Cardiac muscle cell (in vitro differentiated cells and primary cell): ENCODE measurements around the gene TCF7L1. TPM values are rescaled to one million over a fixed set of nuclear protein-coding genes. Genes with fewer than 3 reads are reported as not detected.
A peak's percentile ranks its signal among the peaks of the same experiment; 100 is the strongest.

Experiments
- DNase-seq, 2 donors: peaks; one replicate each; pipeline versions ENCODE4 v3.0.0 to v3.0.0-alpha.2; 2010 to 2017; ENCODE audit warnings: low read depth in 1 of 2, low spot score in 1 of 2
- H3K27ac ChIP-seq: fragments of 200-600 bp; sonication (generic); 2 replicates; pipeline ENCODE4 v1.5.1; 2016
- H3K27me3 ChIP-seq: fragments of 200-600 bp; sonication (generic); 2 replicates; pipeline ENCODE4 v1.6.0; 2016; ENCODE audit warnings: control low read depth
- H3K36me3 ChIP-seq: fragments of 200-600 bp; sonication (generic); 2 replicates; pipeline ENCODE4 v1.5.1; 2016; ENCODE audit warnings: control low read depth
- H3K4me1 ChIP-seq: fragments of 200-600 bp; sonication (generic); 2 replicates; pipeline ENCODE4 v1.8.1; 2017; ENCODE audit warnings: low read depth, mild to moderate bottlenecking, mixed run types
- H3K4me3 ChIP-seq: fragments of 200-600 bp; sonication (generic); 2 replicates; pipeline ENCODE4 v1.5.1; 2016; ENCODE audit warnings: mild to moderate bottlenecking
- H3K9me3 ChIP-seq: fragments of 200-600 bp; sonication (generic); 2 replicates; pipeline ENCODE4 v1.5.1; 2017; ENCODE audit warnings: low read depth, mild to moderate bottlenecking, control low read depth
- polyA plus RNA-seq: library from polyadenylated mRNA; unstranded; fragments of >200 nt; fragmentation: Nextera tagmentation; extraction: Ambion mirVana; gene quantifications from 2 replicates; pipeline ENCODE4 v1.2.1, GENCODE V29; 2016
- total RNA-seq: library from RNA; depleted of rRNA; stranded (reverse); fragments of >200 nt; gene quantifications from 2 replicates; pipeline ENCODE4 v1.2.3, GENCODE V29; 2016
- TF ChIP-seq, protein P1 (sequence below): IDR thresholded peaks from 2 replicates; pipeline ENCODE4 v1.5.1; 2012; ENCODE audit warnings: low read depth, mild to moderate bottlenecking, low read length

The TCF7L1 gene, protein sequence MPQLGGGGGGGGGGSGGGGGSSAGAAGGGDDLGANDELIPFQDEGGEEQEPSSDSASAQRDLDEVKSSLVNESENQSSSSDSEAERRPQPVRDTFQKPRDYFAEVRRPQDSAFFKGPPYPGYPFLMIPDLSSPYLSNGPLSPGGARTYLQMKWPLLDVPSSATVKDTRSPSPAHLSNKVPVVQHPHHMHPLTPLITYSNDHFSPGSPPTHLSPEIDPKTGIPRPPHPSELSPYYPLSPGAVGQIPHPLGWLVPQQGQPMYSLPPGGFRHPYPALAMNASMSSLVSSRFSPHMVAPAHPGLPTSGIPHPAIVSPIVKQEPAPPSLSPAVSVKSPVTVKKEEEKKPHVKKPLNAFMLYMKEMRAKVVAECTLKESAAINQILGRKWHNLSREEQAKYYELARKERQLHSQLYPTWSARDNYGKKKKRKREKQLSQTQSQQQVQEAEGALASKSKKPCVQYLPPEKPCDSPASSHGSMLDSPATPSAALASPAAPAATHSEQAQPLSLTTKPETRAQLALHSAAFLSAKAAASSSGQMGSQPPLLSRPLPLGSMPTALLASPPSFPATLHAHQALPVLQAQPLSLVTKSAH
- total RNA-seq (1.5 and 5.3 TPM in 2 replicates), polyA plus RNA-seq (10.0 and 19.0 TPM in 2 replicates)

DNA sequence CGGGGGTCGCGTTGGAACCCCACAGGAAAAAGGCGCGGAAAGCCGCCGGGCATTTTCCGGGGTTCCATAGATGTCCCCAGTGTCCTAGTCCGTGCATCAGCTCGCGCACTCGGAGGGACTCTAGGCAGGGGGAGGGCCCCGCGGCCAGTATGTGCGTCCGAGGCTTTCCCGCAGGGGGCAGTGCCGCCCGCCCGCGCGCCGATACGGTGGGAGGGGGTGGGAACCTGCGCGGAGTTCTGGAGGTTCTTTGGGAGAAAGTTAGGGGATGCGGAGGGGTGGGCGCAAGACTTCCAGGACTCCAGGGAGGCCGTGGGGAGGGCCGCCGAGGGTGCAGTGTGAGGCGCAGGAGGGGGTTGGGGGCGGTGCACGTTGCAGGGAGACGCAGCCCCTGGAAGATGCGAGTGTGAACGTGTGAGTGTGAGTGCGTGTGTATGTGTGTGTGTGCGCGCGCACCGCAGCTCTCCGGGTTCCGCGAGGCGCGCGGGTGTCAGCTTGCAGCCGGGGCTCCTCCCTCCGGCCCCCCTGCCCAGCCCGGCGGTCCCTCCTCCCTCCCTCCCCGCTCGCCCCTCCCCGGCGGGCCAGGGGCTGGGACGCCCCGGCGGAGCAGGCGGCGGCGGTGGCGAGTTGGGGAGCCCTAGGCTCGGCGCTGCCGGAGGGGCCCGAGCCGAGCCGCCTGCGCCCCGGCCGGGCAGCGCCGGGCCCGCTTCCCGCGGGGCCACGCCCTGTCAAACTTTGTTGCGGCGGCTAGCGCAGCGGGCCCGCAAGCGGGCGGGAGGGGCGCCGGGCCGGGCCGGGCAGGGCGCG, at the start of gene TCF7L1:
TCF7L1 (plus strand) TSS at position 559 of the 804 bp plus-strand sequence. CDS start 293 bp downstream, outside the sequence.
- Histone ChIP-seq H3K4me1 (peaks cover 8% of the 10 kb centered on the region), H3K27ac (peak within 1 kb of the TSS; percentile 56), H3K27me3 (peaks cover 8% of the 10 kb centered on the region), H3K36me3 (no peaks in the 10 kb centered on the region), H3K9me3 (no peaks in the 10 kb centered on the region), H3K4me3 (peak within 1 kb of the TSS; percentile 65)
- TF ChIP-seq, protein P1, sequence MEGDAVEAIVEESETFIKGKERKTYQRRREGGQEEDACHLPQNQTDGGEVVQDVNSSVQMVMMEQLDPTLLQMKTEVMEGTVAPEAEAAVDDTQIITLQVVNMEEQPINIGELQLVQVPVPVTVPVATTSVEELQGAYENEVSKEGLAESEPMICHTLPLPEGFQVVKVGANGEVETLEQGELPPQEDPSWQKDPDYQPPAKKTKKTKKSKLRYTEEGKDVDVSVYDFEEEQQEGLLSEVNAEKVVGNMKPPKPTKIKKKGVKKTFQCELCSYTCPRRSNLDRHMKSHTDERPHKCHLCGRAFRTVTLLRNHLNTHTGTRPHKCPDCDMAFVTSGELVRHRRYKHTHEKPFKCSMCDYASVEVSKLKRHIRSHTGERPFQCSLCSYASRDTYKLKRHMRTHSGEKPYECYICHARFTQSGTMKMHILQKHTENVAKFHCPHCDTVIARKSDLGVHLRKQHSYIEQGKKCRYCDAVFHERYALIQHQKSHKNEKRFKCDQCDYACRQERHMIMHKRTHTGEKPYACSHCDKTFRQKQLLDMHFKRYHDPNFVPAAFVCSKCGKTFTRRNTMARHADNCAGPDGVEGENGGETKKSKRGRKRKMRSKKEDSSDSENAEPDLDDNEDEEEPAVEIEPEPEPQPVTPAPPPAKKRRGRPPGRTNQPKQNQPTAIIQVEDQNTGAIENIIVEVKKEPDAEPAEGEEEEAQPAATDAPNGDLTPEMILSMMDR = peak; percentile 89
- DNase-seq = peak; percentile 91 to 94

DNA sequence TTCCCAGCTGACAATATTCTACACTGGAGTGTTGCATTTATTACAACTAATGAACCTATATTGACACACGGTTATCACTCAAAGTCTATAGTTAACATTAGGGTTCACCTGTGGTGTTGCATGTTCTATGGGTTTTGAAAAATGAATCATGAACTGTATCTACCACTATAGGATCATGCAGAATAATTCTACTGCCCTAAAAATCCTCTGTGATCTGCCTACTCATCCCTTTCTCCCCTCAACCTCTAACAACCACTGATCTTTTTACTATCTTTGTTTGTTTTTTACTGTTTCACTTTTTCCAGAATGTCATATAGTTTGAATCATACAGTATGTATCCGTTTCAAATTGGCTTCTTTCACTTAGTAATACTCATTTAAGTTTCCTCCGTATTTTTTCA, 47.6 kb upstream of the TCF7L1 start:
- H3K4me1 ChIP-seq = no peaks in the 10 kb centered on the region
- no peak overlapping the region for H3K4me3 ChIP-seq
- no peak overlapping the region for H3K27ac ChIP-seq
- H3K36me3 ChIP-seq = no peaks in the 10 kb centered on the region
- TF ChIP-seq, protein P1 = no peak
- no peak for DNase-seq
- H3K27me3 ChIP-seq = peaks cover 2% of the 10 kb centered on the region
- no peaks in the 10 kb centered on the region for H3K9me3 ChIP-seq

DNA sequence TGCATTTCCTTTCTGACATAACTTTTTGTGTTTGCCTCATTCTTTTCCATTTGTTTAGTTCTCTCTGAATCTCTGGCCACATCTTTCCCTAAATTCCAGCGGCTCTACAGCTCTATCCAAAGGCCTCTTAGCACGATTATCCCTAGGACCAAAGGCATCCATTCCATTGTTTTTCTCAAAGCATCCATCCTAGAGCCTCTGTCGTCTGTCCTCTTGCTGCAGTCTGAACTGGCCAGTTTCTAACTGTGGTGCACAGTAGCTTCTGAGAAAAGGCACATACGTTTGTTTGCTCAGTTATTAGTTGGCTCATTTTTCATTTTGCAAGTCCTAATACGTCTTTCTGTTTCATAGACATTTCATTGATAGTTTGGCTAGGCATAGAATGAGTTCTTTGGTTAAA, 45.7 kb upstream of the TCF7L1 start:
- Histone ChIP-seq H3K27me3 (peaks cover 2% of the 10 kb centered on the region), H3K36me3 (no peaks in the 10 kb centered on the region), H3K27ac (no peak overlapping the region), H3K4me1 (no peaks in the 10 kb centered on the region), H3K4me3 (no peak overlapping the region), H3K9me3 (no peaks in the 10 kb centered on the region)
- no peak for DNase-seq
- TF ChIP-seq, protein P1 = no peak

DNA sequence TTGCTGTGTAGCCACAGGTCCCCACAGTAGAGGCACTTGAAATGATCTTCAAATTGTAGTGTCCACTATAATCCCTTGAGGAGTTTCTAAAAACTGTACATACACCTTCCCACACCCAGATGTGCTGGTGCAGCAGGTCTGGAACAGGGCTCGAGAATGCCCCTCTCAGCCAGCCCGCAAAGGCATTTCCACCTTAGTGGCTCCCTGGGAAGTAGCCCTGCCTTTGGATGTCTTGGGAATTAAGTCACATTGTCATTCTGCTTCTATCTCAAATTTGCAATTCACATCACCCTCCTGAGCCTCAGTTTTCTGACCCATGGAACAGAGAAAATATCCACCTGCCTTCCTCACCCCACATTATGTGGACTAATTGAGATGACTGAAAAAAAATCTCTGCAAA, 44.3 kb upstream of the TCF7L1 start:
- peaks cover 2% of the 10 kb centered on the region for H3K27me3 ChIP-seq
- H3K4me1 ChIP-seq = no peaks in the 10 kb centered on the region
- H3K36me3 ChIP-seq = no peaks in the 10 kb centered on the region
- no peak overlapping the region for H3K27ac ChIP-seq
- H3K4me3 ChIP-seq = no peak overlapping the region
- TF ChIP-seq, protein P1 = no peak
- no peaks in the 10 kb centered on the region for H3K9me3 ChIP-seq
- no peak for DNase-seq

DNA sequence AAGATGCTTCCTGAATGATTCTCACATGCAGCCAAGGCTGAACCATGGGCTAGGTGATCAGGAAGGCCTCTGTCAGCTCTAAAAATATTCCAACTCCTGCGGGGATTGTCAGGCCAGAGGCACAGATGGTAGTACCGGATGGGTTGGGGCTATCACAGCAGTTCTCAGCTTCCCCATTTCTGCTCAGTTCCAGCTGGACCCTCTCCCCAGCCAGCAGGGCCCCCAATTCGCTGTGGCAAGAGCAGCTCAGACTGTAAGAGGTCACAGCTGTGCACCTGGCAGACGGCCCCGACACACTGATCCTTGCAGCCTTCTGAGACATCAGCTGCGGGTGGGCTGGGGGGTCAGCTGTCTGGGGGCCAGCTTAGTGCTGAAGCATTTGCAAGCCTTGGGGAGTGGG, 43.6 kb upstream of the TCF7L1 start:
- H3K9me3 ChIP-seq = no peaks in the 10 kb centered on the region
- no peaks in the 10 kb centered on the region for H3K36me3 ChIP-seq
- peaks cover 2% of the 10 kb centered on the region for H3K27me3 ChIP-seq
- H3K4me1 ChIP-seq = no peaks in the 10 kb centered on the region
- H3K27ac ChIP-seq = no peak overlapping the region
- TF ChIP-seq, protein P1 = no peak
- no peak for DNase-seq
- H3K4me3 ChIP-seq = no peak overlapping the region
